ENCODE results near the gene PTPRT.

Gene PTPRT

GRCh38 chr20:42530191-42530590 lies 659.5 kb downstream of the PTPRT start:
- no peak for DNase-seq

GRCh38 chr20:42524058-42524457 lies 665.6 kb downstream of the PTPRT start:
- no peak for DNase-seq

- DNase-seq, result no peak
Observed at GRCh38 chr20:42516692-42517091, 673.0 kb downstream of the PTPRT start.

DNA sequence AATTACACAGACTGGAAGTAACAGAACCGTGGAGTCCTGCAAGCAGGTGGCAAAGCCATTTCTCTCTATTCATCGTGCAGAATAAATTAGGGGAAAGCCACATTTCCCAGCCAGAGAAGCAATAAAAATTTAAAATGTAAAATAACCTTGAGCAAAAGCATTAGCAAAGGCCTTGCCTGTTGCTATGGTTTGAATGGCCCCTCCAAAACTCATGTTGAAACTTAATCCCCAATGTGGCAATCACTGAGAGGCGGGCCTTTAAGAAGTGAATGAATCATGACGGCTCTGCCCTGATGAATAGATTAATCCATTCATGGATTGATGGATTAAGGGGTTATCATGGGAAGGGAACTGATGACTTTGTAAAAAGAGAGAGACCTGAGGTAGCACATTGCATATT lies 679.0 kb downstream of the PTPRT start:
- no peak for DNase-seq

GRCh38 chr20:42507874-42508273 lies 681.8 kb downstream of the PTPRT start:
- no peak for DNase-seq

- DNase-seq, result no peak
Observed at GRCh38 chr20:42506397-42506796, 683.3 kb downstream of the PTPRT start.

- DNase-seq, result no peak
Observed at GRCh38 chr20:42502591-42502990, 687.1 kb downstream of the PTPRT start.

- DNase-seq, result no peak
Observed at GRCh38 chr20:42496595-42496994, 693.1 kb downstream of the PTPRT start.

DNA sequence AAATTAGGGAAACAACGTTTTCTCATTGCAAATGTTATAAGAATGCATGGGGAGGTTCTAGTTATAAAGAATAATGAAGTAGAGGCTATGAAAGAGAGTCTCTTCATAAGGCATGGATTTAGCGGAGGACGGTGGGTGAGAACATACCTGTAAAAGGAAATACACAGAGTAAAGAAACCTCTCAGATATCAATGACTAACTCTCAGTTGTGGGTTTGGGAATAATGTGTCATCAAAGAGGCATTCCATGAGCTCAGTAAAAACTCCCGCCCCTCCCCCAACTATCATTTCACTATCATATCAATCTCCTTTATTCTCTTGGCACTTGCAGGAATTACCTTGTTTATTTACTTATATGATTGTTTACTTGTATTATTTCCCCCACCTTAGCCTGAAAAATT lies 695.4 kb downstream of the PTPRT start:
- no peak for DNase-seq

DNA sequence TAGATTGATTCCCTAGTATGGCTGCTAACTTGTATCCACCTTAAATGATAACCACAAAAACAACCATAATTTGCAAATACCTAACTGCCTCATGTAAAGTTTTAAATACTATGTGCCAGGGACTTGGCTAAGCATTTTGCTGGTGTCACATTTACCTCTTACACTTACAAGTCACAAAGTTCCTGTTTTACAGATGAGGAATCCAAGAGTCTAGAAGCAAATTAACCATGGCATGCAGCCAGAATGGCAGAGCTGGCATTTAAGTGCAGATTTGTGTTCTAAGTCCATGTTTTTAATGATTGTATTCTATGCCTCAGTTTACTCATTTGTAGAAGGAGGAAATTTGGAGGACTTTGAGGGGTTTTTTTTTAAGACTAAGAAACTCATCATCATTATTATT lies 696.7 kb downstream of the PTPRT start:
- no peak for DNase-seq

DNA sequence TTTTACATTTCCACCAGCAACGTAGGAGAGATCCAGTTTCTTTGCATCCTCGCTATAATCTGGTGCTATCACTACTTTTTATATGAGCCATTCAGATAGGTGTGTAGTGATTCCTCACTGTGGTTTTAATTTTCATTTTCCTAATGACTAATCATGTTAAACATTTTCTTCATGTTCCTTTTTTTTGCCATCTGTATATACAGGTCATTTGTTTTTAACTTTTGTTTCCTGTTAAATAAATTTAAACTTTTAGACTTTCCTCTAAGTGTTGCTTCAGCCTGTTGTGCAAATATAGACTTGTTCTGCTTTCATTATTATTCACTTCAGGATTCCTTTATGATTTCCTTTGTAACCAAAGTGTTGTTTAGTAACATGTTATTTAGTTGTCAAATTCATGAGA lies 697.4 kb downstream of the PTPRT start:
- DNase-seq, result no peak

- DNase-seq, result no peak
Observed at GRCh38 chr20:42485556-42485955, 704.1 kb downstream of the PTPRT start.

DNA sequence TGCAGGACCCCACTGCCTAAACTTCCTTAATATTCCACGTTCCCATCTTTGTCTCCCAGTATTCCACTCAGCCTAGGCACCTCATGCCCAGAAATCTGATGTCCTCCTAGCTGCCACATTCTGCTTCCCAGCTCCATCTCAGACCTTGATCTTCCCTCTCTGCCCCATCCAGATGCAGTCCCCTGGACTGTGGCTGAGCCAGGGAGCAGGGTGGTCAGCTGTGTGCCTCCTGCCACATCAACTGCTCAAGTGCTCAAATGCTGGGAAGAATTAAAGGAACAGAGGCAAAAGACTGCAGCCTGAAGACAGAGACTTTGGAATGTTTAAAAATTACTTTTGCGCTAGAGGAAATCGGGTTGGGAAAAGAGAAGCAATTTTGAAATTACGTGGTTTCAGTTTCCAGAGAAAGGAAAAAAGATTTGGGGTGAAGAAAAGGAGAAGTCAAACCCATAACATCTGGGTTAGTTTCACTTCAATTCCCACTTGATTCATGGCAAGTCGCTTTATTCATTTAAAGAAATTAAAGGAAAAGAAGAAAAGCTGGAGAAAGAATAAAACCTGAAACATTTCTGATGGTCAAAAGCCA lies 704.8 kb downstream of the PTPRT start:
- DNase-seq, result no peak

- DNase-seq, result no peak
Observed at GRCh38 chr20:42484335-42484734, 705.4 kb downstream of the PTPRT start.

- no peak for DNase-seq
Observed at GRCh38 chr20:42483730-42484303, 705.9 kb downstream of the PTPRT start.

DNA sequence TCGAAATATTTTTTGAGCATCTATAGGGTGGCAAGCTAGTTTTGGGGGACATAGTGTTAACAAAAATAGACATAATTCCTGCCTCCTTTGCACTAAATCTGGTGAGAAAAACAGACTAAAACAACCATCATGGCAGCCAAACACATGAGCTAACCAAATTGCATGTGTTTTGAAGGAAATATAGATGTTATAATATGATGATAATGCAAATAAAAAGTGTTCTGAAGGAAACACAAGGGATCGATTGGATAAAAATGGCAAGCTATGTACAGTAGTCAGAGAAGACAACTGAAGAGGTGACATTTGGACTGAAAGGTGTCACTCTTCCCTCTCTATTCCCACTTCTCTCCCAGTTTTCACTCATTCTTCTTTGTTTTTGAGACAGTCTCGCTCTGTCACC lies 706.9 kb downstream of the PTPRT start:
- DNase-seq, result no peak

DNA sequence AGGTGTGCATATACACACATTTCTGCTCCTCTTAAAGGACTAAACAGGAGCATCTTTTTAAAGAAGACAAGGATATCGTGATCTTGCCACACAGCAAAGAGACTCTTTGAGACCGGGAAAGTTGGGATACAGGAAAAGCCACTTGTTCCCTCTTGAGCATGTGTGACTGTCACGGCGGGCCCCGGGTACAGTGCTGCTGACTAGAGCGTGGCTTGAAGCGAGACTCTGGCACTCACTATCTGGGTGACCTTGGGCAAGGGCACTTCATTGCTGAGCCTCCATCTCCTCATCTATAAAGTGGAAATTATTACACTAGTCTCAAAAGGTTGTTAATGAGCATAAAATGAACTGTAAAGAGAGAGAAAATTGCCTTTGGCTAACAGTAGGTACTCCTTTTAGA lies 713.9 kb downstream of the PTPRT start:
- no peak for DNase-seq

DNA sequence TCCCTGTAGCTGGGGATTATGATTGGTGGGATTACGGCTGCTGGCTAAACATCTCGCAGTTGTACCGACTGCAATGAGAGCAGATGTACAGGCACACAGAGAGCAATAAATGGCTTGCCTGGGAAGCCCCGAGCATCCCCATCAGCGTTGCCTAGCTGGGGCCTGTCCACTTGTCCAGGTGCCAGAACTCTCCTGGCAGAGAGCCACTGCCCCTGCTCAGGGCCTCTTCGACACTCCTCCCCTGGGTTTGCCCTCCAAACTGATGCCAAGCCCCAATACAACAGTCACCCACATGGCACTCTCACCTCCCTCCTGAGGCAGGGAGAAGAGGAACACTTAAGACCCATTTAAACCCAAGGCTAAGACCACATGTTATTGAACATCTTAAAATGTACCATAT lies 715.1 kb downstream of the PTPRT start:
- DNase-seq, result no peak

DNA sequence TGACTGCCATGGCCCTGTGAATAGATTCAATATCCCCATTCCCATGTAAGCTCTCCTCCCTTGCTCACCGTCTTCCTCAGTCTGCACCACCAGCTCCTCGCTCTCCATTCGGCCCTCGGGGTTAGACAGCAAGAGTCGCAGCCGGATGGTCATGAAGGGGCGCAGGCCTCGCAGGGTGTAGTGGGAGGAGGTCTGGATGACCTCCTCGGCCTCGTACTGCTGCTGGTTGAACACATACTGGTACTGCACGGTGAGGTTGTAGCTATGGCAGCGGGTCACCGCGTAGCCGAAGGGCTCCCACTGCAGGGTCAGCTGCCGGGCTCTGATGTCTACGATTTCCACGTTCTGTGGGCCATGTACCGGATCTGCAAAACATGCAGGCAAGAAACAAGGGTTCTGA lies 717.5 kb downstream of the PTPRT start:
- no peak for DNase-seq

- DNase-seq, result no peak
Observed at GRCh38 chr20:42461965-42462593, 727.6 kb downstream of the PTPRT start.

- DNase-seq, result no peak
Observed at GRCh38 chr20:42461291-42461690, 728.4 kb downstream of the PTPRT start.

GRCh38 chr20:42447270-42447669 lies 742.4 kb downstream of the PTPRT start:
- no peak for DNase-seq

- no peak for DNase-seq
Observed at GRCh38 chr20:42444799-42445198, 744.9 kb downstream of the PTPRT start.

- no peak for DNase-seq
Observed at GRCh38 chr20:42443200-42443599, 746.5 kb downstream of the PTPRT start.

DNA sequence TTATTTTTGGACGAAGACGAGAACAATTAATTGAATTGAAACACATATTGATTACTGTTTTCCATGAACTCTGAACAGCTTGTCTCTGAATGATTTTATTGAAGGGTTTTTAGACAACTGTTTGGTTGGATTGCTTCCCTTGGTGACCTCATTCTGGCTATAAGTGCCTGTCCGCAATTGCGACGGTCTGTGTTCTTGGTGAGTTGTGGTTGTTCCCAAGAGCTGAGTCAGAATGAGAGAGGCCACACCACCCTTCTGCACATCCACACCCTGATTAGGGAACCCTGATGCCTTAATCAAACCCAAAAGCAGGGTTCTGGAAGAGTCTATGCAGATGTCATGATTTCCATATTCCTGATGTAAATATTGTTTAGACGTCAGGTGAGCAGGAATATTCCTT lies 747.0 kb downstream of the PTPRT start:
- no peak for DNase-seq

All from activated effector memory CD4-positive, alpha-beta T cell treated with Interleukin-2 at 50 U/mL for 16 hours (primary cell).